WERI-Rb-1 (cell line): ENCODE results near the gene WIPF2.

Experiments used
- DNase-seq: peaks from one replicate; pipeline ENCODE4 v3.0.0-alpha.2; 2020
- H3K27ac ChIP-seq: fragments of 250-450 bp; sonication (Bioruptor Pico); 2 replicates; pipeline ENCODE4 v1.5.1; 2020; ENCODE audit warnings: mild to moderate bottlenecking, moderate library complexity
- H3K27me3 ChIP-seq: fragments of 250-450 bp; sonication (Bioruptor Pico); 2 replicates; pipeline ENCODE4 v1.5.1; 2021; ENCODE audit warnings: mild to moderate bottlenecking, low read depth, moderate library complexity; ENCODE audit not compliant: insufficient read depth, severe bottlenecking
- H3K36me3 ChIP-seq: fragments of 250-450 bp; sonication (Bioruptor Pico); 2 replicates; pipeline ENCODE4 v1.5.1; 2020; ENCODE audit warnings: mild to moderate bottlenecking, moderate library complexity
- H3K4me3 ChIP-seq: 2 replicates; pipeline ENCODE4 v1.5.1; 2011; ENCODE audit warnings: low read depth, mild to moderate bottlenecking, control low read depth, low read length
- H3K9me3 ChIP-seq: fragments of 250-450 bp; sonication (Bioruptor Pico); 2 replicates; pipeline ENCODE4 v1.5.1; 2021; ENCODE audit warnings: mild to moderate bottlenecking, moderate library complexity; ENCODE audit not compliant: severe bottlenecking
- CTCF ChIP-seq: IDR thresholded peaks from 2 replicates; pipeline ENCODE4 v1.5.1; 2011; ENCODE audit warnings: low read depth, mild to moderate bottlenecking, control low read depth, inconsistent platforms, low read length

WIPF2 gene

GRCh38 chr17:40178660-40179059 is 40.4 kb upstream of the WIPF2 start:
- Histone ChIP-seq H3K36me3 (peaks cover 40% of the 10 kb centered on the region), H3K27ac (no peak overlapping the region), H3K27me3 (no peaks in the 10 kb centered on the region), H3K9me3 (no peaks in the 10 kb centered on the region), H3K4me3 (no peak overlapping the region)
- DNase-seq = no peak
- no peak for TF ChIP-seq CTCF

- no peaks in the 10 kb centered on the region for H3K27me3 ChIP-seq
- DNase-seq = no peak
- no peak overlapping the region for H3K27ac ChIP-seq
- no peaks in the 10 kb centered on the region for H3K9me3 ChIP-seq
- H3K36me3 ChIP-seq = peaks cover 32% of the 10 kb centered on the region
- TF ChIP-seq CTCF = no peak
- no peak overlapping the region for H3K4me3 ChIP-seq
Observed at GRCh38 chr17:40179923-40180659, 39.0 kb upstream of the WIPF2 start.

GRCh38 chr17:40180694-40181093 is 38.4 kb upstream of the WIPF2 start:
- Histone ChIP-seq H3K27ac (no peak overlapping the region), H3K27me3 (no peaks in the 10 kb centered on the region), H3K9me3 (no peaks in the 10 kb centered on the region), H3K4me3 (no peak overlapping the region), H3K36me3 (peaks cover 30% of the 10 kb centered on the region)
- DNase-seq = no peak
- TF ChIP-seq CTCF = no peak

- DNase-seq = no peak
- H3K27ac ChIP-seq = no peak overlapping the region
- no peaks in the 10 kb centered on the region for H3K27me3 ChIP-seq
Observed at GRCh38 chr17:40181205-40181604, 37.9 kb upstream of the WIPF2 start.

GRCh38 chr17:40182606-40183005 is 36.5 kb upstream of the WIPF2 start:
- no peak for TF ChIP-seq CTCF
- Histone ChIP-seq H3K27me3 (no peaks in the 10 kb centered on the region), H3K9me3 (no peaks in the 10 kb centered on the region), H3K36me3 (peaks cover 16% of the 10 kb centered on the region), H3K27ac (no peak overlapping the region), H3K4me3 (no peak overlapping the region)
- no peak for DNase-seq

More at GRCh38 chr17:40181205-40181604, 37.9 kb upstream of the WIPF2 start:
- no peak overlapping the region for H3K4me3 ChIP-seq
- no peaks in the 10 kb centered on the region for H3K9me3 ChIP-seq
- no peak for TF ChIP-seq CTCF
- peaks cover 25% of the 10 kb centered on the region for H3K36me3 ChIP-seq

- H3K27ac ChIP-seq = no peak overlapping the region
- no peak overlapping the region for H3K4me3 ChIP-seq
Observed at GRCh38 chr17:40187238-40187637, 31.9 kb upstream of the WIPF2 start.

More at GRCh38 chr17:40187238-40187637, 31.9 kb upstream of the WIPF2 start:
- no peak for TF ChIP-seq CTCF
- Histone ChIP-seq H3K36me3 (peaks cover 22% of the 10 kb centered on the region), H3K27me3 (no peaks in the 10 kb centered on the region), H3K9me3 (no peaks in the 10 kb centered on the region)
- DNase-seq = no peak
